HG03558 (cell line): ENCODE measurements around the gene CDC16.

Experiments used
- ATAC-seq: cut with Tn5 transposase; IDR thresholded peaks from one replicate; pipeline ENCODE4 v1.9.1; 2021; ENCODE audit warnings: moderate number of reproducible peaks; ENCODE audit not compliant: unreplicated experiment; ENCODE audit errors: extremely low read depth

CDC16 gene

DNA sequence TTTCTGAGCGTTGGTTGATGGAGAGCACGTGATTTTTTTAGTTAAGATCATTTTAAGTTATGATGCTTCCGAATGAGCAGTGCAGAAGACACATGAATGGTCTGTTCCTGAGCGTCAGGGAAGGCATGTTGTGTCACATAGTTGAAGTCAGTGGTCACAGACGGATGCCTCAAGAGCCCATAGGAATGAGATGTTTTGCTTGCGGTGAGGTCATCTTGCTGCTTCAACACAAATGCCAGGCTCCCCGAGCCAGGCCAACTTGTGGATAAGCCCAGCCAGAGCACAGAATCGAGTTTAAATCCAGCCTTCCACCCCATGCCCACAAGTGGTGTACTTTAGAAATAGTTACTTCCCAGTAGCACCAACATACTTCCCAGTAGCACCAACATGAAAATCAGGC, 52.1 kb downstream of the CDC16 start:
- no peak for ATAC-seq

DNA sequence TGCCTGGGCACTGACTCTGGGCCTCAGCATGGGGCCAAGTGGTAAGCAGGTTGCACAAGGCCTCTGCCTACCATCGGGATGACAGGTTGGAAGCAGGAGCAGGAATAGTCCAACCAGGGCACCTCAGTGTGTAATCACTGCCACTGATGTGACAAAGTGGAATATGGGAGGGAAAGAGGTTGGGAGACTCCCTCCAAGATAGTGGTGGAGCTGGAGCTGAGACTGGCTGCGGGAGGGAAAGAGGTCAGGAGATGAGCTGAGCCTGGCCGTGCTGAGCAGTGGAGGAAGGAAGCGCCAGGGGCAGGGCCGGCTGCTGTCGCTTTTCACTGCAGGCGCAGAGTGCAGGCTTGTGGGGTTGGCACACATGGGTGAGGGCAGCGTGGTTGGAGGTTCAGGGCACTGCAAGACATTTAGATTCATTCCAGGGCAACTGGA, 53.5 kb downstream of the CDC16 start:
- ATAC-seq = no peak

DNA sequence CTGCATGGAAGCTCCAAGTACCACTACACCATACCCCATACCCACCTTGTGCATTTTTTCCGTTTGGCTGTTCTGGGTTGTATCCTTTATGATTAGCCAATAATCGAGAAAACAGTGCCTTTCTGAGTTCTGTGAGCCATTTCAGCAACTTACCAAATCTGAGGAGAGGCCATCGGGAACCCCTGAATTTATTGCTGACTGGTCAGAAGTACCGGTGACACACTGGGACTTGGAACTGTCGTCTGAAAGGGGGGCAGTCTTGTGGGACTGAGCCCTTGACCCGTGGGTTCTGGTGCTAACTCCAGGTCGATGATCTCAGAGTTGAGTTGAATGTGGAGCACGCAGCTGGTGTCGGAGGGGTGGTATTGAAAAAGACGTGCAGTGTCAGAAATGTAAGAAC, 61.8 kb downstream of the CDC16 start:
- no peak for ATAC-seq

DNA sequence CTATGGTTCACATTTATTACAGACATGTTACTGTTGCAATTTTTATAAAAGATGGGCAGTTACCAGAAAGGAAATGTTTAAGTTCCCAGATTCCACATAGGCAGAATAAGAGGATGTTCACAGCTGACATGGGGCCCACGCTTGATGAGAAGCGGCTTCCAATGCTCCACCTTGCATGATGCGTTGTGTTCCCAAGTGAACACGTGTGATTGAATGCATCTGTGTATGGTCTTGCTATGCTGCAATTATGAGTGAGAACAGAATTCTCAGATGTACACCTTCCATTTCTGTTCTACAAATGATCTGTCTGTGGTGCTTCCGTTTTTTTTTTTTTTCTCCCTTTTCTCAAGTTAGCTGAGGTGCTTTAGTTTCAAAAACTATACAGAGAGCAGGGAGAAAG, 62.2 kb downstream of the CDC16 start:
- no peak for ATAC-seq

DNA sequence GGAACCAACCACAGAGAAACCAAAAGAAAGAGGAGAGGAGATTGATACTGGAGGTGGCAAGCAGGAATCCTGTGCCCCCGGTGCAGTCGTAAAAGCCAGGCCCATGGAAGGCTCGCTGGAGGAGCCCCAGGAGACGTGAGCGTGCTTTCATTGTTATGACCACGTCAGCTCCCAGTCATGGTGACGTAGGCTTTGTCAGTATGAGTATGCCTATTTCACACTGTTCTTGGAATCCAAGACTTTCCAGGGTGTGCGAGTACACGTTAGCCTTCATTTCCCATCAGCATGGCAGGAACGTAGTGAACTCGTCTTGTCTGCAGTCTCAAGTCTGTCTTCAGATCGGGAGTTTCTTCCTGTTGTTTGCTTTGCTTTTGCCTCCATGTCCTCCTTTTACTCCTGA, 64.2 kb downstream of the CDC16 start:
- no peak for ATAC-seq

DNA sequence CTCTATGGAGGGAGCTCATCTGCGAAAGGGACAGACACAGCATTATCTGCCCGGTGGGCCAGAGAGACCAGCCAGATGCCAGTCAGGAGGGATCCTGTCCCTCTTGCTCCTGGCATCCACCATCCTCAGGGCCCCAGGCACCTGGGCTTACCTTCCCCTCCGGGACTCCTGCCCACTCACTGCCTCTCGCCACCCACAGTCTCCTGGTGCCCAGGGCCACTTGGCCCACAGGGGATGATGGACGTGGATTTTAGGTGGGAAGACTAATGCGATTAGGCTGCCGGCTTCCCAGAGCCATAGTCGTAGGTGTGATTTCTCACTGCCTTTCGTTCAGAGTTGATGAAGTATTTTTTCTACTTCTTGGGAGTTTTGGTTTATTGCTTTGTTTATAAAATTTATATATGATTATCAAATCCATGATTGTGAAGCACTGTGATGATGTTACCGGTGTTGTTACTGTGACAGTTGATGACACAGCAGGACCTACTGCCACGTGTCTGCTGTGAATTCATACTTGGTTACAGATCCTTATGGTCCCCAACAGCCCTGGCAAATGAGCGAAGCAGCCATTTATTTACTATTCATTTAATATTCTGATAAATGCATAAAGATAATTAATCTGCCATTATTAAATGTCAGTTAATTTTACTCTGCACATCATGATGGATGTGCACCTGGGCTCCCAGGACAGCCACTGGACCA, 65.1 kb downstream of the CDC16 start:
- ATAC-seq = no peak

DNA sequence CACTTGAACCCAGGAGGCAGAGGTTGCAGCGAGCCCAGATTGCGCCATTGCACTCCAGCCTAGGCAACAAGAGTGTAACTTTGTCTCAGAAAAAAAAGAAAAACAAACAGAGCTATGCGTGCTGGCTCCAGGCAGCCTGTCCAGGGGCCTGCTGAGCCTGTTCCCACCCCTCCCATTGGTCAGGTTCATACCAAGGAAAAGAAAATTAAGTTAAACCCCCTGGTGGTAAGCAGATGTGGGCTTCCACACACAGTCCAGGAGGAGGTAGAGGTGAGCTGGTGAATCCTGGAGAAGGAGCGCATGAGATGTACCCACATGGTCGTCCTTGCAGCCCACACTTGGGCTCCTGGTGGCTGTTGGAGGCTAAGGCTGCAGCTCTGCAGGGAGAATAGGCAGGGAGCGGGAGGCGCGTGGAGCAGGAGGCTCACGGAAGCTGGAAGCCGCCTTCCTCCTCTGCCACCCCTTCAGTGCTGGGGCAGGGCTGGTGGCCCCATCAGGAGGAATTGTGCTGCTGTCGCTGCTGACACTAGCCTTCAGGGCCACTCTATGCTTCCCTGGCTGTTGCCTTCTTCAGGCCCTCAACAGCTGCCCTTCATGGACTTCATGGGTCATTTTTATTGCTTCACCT, 69.1 kb downstream of the CDC16 start:
- ATAC-seq = no peak

DNA sequence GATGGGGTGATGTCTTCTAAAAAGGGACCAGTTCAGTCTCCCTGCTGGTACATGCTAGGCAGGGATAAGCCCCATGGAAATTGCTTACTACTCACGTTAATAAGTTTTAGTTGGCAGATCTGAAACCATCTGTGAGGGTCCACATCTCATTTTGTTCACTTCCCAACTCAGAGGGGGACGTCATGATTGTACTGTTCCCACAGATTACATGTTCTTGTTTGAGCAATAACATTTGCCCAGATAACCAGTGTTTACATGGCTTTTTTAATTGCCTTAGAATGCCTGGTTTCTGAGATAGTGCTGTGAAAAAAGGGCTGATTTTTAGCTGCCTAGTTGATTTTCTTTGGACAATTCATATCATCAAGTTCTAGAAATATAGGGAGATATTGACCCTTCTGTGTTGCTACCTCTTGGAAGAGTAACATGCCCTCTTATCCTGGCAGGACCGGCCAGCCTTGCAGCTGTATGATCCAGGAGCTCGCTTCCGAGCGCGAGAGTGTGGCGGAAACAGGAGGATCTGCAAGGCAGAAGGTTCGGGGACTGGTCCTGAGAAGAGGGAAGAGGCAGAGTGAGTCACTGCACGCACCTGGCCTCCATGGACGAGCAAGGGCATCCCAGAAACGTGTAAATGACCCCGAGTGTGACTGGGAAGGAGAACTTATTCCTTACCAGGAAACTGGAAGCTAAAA, 69.8 kb downstream of the CDC16 start:
- no peak for ATAC-seq

DNA sequence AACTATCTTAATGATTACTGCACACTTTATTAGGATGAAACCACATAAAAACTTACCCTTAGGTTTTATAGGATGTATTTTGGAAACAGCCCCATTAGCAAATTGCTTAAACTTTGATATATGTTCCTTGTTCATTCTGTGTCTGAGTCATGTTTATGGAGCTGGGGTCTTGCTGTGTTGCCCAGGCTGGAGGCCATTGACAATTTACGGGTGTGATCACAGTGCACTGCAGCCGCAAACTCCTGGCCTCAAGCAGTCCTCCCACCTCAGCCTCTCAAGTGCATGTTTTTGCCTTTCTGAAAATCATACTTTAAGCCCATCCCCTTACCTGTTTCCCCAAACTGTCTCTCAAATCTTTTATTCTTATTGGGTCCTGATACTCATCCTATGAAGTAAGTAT, 74.4 kb downstream of the CDC16 start:
- no peak for ATAC-seq

DNA sequence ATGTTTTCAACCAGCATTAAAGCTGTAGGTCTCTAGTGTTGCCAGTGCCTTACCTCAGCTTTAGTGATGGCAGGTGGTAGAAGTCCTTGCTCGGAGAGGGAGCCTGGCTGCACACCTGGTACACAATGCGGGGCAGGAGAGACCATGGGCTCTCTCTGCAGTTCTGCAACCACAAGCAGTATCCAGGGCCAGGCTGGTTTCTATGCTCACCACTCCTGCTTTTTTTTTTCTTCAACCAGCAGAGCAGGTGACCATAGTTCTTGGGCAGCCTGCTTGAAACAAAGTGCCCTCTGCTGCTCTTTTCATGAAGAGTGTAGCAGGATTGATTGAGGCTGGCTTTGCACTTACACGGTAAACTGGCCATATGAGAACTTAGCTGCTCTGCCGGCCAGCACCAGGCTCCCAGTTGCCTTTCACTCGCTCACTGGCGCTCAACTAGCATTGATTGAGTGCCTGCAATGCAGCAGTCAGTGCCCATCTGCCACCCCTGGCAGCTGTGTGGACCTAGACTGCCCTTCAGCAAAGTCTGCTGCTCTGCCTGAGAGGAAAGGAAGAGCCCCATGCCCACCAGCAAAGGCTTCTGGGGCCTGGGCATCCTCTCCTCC, 75.2 kb downstream of the CDC16 start:
- ATAC-seq = no peak

DNA sequence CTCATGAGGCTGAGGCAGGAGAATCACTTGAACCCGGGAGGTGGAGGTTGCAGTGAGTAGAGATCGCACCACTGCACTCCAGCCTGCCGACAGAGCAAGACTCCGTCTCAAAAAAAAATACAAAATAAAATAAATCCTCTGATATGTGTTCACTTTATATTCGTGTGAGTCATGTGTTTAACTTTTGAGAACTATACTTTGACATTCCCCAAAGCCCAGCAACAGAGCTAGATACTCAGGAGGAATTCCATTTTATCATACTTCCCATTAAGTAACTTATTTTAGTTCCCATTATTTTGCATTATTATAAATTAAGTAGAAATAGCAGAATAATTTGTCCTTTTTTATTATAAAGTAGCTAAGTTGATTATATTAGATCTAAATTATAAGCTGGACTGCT, 76.3 kb downstream of the CDC16 start:
- no peak for ATAC-seq

DNA sequence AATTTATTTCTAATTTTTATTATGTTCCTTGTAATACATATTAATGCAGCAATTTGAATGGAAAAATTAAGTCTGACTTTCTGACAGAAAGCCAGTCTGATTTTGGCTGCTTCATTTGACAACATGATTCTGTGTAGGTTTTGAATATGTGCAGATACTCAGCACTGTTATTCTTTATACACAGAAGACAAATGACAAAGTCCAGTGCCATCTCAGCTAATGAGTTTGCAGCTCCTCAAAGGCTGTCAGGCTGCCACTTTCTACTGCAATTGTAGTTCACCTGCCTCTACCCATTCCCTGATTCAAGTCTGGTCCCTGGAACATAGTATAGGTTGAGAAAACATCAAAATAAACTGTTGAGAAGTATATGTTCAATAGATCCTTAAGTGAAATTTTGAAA, 76.7 kb downstream of the CDC16 start:
- no peak for ATAC-seq

DNA sequence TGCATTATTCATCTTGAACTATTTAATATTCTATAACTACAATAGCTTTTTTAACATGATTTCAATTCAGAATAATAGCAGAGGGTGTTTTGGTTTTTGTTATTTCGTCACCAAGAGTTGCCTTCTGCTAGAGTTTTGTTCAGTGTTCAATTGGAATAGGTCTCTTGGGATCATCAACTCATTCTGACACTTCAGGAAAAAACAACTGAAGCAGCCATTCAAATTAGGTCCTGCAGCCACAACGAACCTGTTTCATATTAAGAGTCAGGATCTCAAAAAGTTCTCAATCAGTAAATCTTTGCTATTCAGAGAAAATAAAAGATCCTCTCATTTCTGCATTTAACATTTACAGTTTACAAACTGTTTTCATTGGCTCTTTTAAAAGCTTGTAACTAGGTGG, 77.2 kb downstream of the CDC16 start:
- ATAC-seq = no peak

DNA sequence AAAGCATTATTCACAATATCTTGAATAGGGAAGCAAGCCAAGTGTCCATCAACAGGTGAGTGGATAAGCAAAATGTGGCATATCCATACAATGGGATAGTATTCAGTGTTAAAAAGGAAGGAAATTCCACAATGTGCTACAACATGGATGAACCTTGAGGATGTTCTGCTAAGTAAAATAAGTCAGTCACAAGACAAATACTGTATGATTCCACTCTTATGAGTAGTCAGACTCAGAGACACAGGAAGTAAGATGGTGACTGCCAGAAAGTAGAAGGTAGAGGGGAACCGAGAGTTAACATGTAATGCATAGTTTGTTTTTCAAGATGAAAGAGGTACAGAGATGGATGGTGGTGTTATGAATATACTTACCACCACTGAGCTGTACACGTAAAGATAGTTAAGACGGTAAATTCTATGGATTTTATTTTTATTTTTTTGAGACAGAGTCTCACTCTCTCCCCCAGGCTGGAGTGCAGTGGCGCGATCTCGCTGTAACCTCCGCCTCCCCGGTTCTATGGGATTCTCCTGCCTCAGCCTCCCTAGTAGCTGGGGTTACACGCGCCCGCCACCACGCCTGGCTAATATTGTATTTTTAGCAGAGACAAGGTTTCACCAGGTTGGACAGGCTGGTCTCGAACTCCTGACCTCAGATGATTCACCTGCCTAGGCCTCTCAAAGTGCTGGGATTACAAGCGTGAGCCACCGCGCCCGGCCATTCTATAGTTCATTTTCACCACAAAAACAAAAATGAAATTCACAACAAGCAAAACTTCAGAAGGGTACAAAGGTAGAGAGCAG, 78.6 kb downstream of the CDC16 start:
- ATAC-seq = no peak

DNA sequence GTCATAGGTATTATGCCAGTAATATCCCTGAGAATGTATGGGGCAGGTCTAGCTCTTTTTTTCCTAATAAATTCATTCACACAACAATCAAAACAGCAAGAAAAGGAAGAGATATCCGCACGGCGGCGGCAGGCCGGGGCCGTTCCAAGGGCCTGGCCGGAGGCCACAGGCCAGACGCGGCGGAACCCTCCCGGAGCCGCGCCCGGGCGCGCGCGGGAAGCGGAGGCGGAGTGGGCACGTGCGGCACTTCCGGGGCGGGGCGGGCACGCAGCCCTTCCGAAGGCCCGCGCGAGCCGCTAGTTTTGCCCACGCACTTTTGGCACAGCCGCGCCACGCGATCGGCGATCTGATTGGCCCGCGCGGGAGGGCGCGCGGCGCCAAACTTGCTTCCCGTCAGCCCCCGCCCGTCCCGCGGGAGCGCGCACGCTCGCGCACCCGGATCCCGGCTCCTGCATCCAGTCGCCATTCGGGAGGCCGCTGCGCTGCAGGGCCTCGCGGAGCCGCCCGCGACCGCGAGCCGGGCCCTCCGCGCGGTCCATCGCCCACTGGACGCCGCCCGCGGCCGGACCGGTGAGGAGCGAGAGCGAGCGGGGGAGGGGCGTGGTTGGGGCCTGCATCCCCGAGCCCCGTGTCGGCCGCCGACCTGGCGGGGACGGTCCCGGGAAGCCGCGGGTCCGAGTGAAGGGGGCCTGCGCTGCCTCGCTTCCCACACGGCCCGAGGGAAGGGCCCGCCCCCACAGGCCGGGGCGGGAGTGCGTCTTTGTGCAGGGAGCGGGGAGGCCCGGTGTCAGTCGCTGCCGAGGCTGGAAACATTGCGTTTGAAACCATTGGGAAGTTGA, 79.6 kb downstream of the CDC16 start, which contains the start of gene CHAMP1:
CHAMP1 (plus strand) TSS at position 430 of the 839 bp plus-strand sequence. CDS start 9,340 bp downstream, outside the sequence.
- ATAC-seq = peak; percentile 72

DNA sequence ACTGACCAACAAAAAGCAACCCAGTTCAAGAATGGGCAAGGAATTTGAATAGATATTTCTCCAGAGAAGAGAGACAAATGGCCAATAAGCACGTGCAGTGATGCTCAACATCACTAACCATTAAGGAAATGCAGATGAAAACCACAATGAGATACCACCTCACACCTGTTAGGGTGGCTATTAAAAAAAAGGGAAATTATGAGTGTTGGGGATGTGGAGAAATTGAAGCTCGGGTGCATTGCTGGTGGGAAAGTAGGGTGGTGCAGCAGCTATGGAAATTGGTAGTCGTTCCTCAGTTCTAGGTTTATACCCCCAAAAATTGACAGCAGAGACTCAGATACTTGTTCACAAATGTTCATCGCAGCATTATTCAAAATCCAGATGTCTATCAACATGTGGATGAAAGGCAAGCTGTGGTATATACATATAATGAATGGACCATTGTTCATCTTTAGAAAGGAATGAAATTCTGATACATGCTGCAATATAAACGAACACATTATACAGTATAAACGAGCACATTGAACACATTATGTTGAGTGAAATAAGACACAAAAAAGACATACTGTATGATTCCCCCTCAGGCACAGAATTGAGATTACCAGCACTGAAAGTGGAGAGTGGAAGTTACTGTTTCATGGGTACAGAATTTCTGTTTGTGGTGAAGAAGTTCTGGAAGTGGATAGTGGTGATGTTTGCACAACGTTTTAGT, 80.5 kb downstream of the CDC16 start:
- no peak for ATAC-seq

DNA sequence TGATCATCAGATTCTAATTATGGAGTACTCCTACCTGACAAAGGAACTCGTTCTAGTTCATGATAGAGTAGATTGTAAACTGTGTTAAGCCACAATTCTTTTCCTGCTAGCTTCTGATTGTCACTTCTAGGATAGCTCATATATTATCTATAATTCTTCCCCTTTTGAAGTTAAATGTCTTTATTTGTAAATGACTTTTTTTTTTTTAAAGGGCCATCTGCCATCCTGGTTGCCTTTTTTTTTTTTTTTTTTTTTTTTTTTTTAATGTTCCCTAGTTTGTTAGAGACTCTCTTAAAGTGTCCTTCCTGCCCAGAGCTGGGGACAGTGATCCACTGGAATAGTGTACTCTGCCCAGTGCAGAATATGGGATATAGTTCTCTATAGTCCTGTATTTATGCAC, 83.9 kb downstream of the CDC16 start:
- ATAC-seq = no peak

DNA sequence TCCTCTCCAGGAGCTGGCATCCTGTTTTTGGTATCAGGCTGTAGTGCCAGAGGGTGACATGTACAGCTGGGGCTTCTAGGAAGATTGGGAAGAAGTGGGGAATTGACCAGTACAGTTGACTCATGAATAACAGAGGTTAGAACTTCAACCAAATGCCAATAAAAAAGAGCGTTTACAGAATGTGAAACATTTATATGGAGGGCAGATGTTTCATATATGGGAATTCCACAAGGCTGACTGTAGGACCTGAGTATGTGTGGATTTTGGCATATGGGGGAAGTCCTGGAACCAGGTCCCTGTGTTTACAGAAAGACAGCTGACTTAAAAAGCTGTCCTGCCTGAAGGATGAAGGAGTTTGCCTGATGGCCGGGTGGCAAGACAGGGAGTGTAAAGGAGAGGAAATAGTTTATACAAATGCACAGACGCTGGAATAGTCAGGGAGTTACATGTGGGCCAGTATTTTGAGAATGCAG, 84.8 kb downstream of the CDC16 start:
- ATAC-seq = no peak

DNA sequence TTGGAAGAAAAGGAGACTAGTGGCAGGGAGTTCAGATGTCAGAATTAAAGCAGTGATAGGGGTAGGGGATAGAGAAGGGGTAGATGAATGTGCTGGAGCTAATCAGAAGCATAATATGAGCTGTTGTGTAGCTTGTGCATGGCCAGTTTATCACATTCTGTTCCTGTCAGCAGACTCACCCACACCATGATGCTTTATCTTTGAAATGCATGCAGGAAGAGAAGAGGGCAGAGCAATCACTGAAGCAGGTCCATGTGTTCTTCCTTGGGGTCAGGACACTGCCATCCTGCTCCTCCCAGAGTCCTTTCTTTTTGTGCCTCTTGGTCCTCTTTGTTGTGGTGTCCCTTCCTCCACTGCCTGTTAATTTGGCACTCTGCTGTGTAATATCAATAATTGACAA, 85.4 kb downstream of the CDC16 start:
- no peak for ATAC-seq
